Neural cell (in vitro differentiated cells): ENCODE results near the gene GSTM1. TPM values are rescaled to one million over a fixed set of nuclear protein-coding genes. Genes with fewer than 3 reads are reported as not detected.
"Not testable (repeated sequence)": the region's sequence is repeated elsewhere in the genome, so short reads cannot be mapped to it uniquely, and the experiment has no call there.

Experiments
- H2AFZ ChIP-seq: fragments of 200-600, 300-800 bp; sonication (generic), shearing (Covaris generic); 2 replicates; pipeline ENCODE4 v1.6.0; 2014; ENCODE audit warnings: low read depth, mild to moderate bottlenecking, antibody characterized with exemption, low read length, moderate library complexity
- H3F3A ChIP-seq: fragments of 200-600 bp; shearing (Covaris generic); 2 replicates; pipeline ENCODE4 v1.6.1; 2016; ENCODE audit warnings: mild to moderate bottlenecking, moderate library complexity, mixed read lengths, antibody characterized with exemption, low read length; ENCODE audit not compliant: insufficient read depth, poor library complexity, severe bottlenecking
- H3K27ac ChIP-seq: fragments of 200-600, 300-800 bp; sonication (generic), shearing (Covaris generic); 2 replicates; pipeline ENCODE4 v1.5.1; 2014; ENCODE audit warnings: mild to moderate bottlenecking, low read length, moderate library complexity
- H3K27me3 ChIP-seq: fragments of 300-800, 200-600 bp; sonication (generic), shearing (Covaris generic); 2 replicates; pipeline ENCODE4 v1.6.0; 2014; ENCODE audit warnings: mild to moderate bottlenecking, low read depth, low read length, moderate library complexity; ENCODE audit not compliant: insufficient read depth
- H3K36me3 ChIP-seq: fragments of 300-800, 200-600 bp; sonication (generic), shearing (Covaris generic); 2 replicates; pipeline ENCODE4 v1.5.1; 2014; ENCODE audit warnings: mild to moderate bottlenecking, antibody characterized with exemption, low read length, moderate library complexity; ENCODE audit not compliant: insufficient read depth
- H3K4me2 ChIP-seq: fragments of 300-800, 200-600 bp; sonication (generic), shearing (Covaris generic); 2 replicates; pipeline ENCODE4 v1.6.0; 2014; ENCODE audit warnings: mild to moderate bottlenecking, low read length
- H3K4me3 ChIP-seq: fragments of 300-800, 200-600 bp; sonication (generic), shearing (Covaris generic); 2 replicates; pipeline ENCODE4 v1.5.1; 2014; ENCODE audit warnings: mild to moderate bottlenecking, low read length, moderate library complexity
- H3K79me2 ChIP-seq: fragments of 200-600 bp; shearing (Covaris generic); replicated peaks from 2 replicates; pipeline ENCODE4 v1.6.0; 2014; ENCODE audit warnings: mild to moderate bottlenecking, low read length, moderate library complexity; ENCODE audit not compliant: insufficient read depth
- H3K9ac ChIP-seq: fragments of 300-800, 200-600 bp; sonication (generic), shearing (Covaris generic); 2 replicates; pipeline ENCODE4 v1.6.1; 2016; ENCODE audit warnings: mild to moderate bottlenecking, low read length, mixed read lengths
- H3K9me2 ChIP-seq: fragments of 200-600 bp; shearing (Covaris generic); 2 replicates; pipeline ENCODE4 v1.6.1; 2016; ENCODE audit warnings: mild to moderate bottlenecking, low read length, mixed read lengths; ENCODE audit not compliant: insufficient read depth
- H3K9me3 ChIP-seq: fragments of 200-600, 300-800 bp; sonication (generic), shearing (Covaris generic); 2 replicates; pipeline ENCODE4 v1.6.1; 2016; ENCODE audit warnings: mild to moderate bottlenecking, mixed run types, low read length, moderate library complexity, mixed read lengths
- H4K20me1 ChIP-seq: fragments of 200-600 bp; shearing (Covaris generic); 2 replicates; pipeline ENCODE4 v1.6.1; 2016; ENCODE audit warnings: mild to moderate bottlenecking, mixed run types; ENCODE audit not compliant: insufficient read depth
- EP300 ChIP-seq: fragments of 450-650 bp; conservative IDR thresholded peaks from 2 replicates; pipeline ENCODE4 v1.6.1; 2014; ENCODE audit warnings: antibody characterized with exemption, mild to moderate bottlenecking, moderate library complexity; ENCODE audit not compliant: poor library complexity, severe bottlenecking
- EZH2 ChIP-seq: fragments of 200-600, 300-800 bp; shearing (Covaris generic), sonication (generic); IDR thresholded peaks from 2 replicates; pipeline ENCODE4 v1.6.1; 2014; ENCODE audit warnings: antibody characterized with exemption, low read length, borderline replicate concordance, mild to moderate bottlenecking; ENCODE audit not compliant: insufficient read depth, poor library complexity, severe bottlenecking
- MXI1 ChIP-seq: fragments of 450-650 bp; conservative IDR thresholded peaks from 2 replicates; pipeline ENCODE4 v1.6.1; 2014; ENCODE audit warnings: antibody characterized with exemption, mild to moderate bottlenecking; ENCODE audit not compliant: poor library complexity, severe bottlenecking
- POLR2AphosphoS5 ChIP-seq: IDR thresholded peaks from 2 replicates; pipeline ENCODE4 v1.6.1; 2012
- RAD21 ChIP-seq: fragments of 450-650 bp; conservative IDR thresholded peaks from 2 replicates; pipeline ENCODE4 v1.6.1; 2014; ENCODE audit warnings: antibody characterized with exemption, mild to moderate bottlenecking, moderate library complexity
- SMC3 ChIP-seq: fragments of 450-650 bp; conservative IDR thresholded peaks from 2 replicates; pipeline ENCODE4 v1.6.1; 2014; ENCODE audit warnings: antibody characterized with exemption, mild to moderate bottlenecking, moderate library complexity; ENCODE audit not compliant: poor library complexity
- TAF1 ChIP-seq: IDR thresholded peaks from 2 replicates; pipeline ENCODE4 v1.6.1; 2012; ENCODE audit warnings: low read depth
- polyA plus RNA-seq: library from polyadenylated mRNA; depleted of rRNA; stranded (reverse); fragments of >200 nt; gene quantifications from 2 replicates; pipeline ENCODE4 v1.2.3, GENCODE V29; 2014
- TF ChIP-seq, protein P1 (sequence below): IDR thresholded peaks from 2 replicates; pipeline ENCODE4 v1.6.1; 2012; ENCODE audit warnings: borderline replicate concordance

Gene GSTM1
- polyA plus RNA-seq, 1 donor from 2014 or later, result not detected

DNA sequence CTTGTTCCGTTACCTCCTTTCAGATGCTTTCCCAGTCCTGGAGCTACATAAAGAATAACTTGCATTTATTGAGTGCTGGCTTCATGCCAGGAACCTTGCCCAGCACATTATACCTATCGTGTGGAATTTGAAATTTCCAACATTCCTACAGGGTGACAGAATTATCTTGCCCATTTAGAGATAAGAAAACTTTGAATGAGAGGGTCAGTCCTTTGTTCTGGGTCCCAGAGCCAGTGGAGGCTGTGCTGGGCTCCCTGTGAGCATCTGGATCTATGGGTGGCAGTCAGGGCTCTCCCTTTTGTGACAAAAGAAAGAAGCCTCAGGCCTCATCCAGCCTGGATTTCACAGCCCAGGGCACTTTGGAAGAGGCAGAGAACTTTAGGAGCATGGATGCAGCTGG, 28.5 kb upstream of the GSTM1 start:
- H3K27ac ChIP-seq, result no peak overlapping the region
- no peaks in the 10 kb centered on the region for H3K9me2 ChIP-seq
- TF ChIP-seq EP300 (no peak), TAF1 (no peak), RAD21 (no peak), SMC3 (no peak)
- TF ChIP-seq, protein P1, sequence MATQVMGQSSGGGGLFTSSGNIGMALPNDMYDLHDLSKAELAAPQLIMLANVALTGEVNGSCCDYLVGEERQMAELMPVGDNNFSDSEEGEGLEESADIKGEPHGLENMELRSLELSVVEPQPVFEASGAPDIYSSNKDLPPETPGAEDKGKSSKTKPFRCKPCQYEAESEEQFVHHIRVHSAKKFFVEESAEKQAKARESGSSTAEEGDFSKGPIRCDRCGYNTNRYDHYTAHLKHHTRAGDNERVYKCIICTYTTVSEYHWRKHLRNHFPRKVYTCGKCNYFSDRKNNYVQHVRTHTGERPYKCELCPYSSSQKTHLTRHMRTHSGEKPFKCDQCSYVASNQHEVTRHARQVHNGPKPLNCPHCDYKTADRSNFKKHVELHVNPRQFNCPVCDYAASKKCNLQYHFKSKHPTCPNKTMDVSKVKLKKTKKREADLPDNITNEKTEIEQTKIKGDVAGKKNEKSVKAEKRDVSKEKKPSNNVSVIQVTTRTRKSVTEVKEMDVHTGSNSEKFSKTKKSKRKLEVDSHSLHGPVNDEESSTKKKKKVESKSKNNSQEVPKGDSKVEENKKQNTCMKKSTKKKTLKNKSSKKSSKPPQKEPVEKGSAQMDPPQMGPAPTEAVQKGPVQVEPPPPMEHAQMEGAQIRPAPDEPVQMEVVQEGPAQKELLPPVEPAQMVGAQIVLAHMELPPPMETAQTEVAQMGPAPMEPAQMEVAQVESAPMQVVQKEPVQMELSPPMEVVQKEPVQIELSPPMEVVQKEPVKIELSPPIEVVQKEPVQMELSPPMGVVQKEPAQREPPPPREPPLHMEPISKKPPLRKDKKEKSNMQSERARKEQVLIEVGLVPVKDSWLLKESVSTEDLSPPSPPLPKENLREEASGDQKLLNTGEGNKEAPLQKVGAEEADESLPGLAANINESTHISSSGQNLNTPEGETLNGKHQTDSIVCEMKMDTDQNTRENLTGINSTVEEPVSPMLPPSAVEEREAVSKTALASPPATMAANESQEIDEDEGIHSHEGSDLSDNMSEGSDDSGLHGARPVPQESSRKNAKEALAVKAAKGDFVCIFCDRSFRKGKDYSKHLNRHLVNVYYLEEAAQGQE, result no peak
- H3K9me3 ChIP-seq, result no peaks in the 10 kb centered on the region
- H3K4me2 ChIP-seq, result no peak overlapping the region
- H3K9ac ChIP-seq, result no peak overlapping the region
- H4K20me1 ChIP-seq, result no peaks in the 10 kb centered on the region
- no peaks in the 10 kb centered on the region for H3K36me3 ChIP-seq
- no peaks in the 10 kb centered on the region for H3F3A ChIP-seq
- no peak overlapping the region for H3K4me3 ChIP-seq
- no peaks in the 10 kb centered on the region for H3K27me3 ChIP-seq
- no peaks in the 10 kb centered on the region for H3K79me2 ChIP-seq
- H2AFZ ChIP-seq, result no peak overlapping the region

- H3K4me3 ChIP-seq, result no peak overlapping the region
- no peaks in the 10 kb centered on the region for H3K79me2 ChIP-seq
- H4K20me1 ChIP-seq, result no peaks in the 10 kb centered on the region
- no peak overlapping the region for H3K4me2 ChIP-seq
- H2AFZ ChIP-seq, result no peak overlapping the region
- no peaks in the 10 kb centered on the region for H3K27me3 ChIP-seq
- TF ChIP-seq POLR2AphosphoS5 (no peak), EZH2 (no peak), TAF1 (no peak), MXI1 (no peak)
- H3K9ac ChIP-seq, result no peak overlapping the region
- no peaks in the 10 kb centered on the region for H3K9me2 ChIP-seq
- H3F3A ChIP-seq, result no peaks in the 10 kb centered on the region
- H3K27ac ChIP-seq, result no peak overlapping the region
- no peaks in the 10 kb centered on the region for H3K36me3 ChIP-seq
- no peaks in the 10 kb centered on the region for H3K9me3 ChIP-seq
Measured at GRCh38 chr1:109659997-109660690, 27.5 kb upstream of the GSTM1 start.

DNA sequence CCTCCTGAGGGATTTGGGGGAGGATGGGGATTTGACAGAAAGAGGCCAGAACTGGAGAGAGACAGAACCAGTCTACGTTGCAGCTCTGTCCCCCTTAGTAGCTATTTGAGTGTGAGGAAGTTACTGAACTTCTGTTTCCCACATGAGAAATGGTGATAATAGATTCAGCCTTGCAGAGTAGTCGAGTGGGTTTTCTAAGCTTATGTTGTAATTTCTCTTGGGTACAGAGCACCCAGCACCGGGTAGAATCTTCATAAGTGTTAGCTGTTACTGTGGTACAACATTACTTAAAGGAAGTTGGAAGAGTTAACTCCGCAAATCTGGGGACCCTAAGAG, 27.0 kb upstream of the GSTM1 start:
- not testable (repeated sequence) for H3K27me3 ChIP-seq, H3K9ac ChIP-seq, H3K4me2 ChIP-seq, H2AFZ ChIP-seq, H3K79me2 ChIP-seq, H4K20me1 ChIP-seq, H3F3A ChIP-seq, H3K9me3 ChIP-seq, H3K9me2 ChIP-seq, H3K27ac ChIP-seq, H3K4me3 ChIP-seq, H3K36me3 ChIP-seq
